GM12892 (cell line): ENCODE results near the gene BRCA1.

Experiments used
- DNase-seq: peaks from one replicate; pipeline ENCODE4 v3.0.0; 2011; ENCODE audit not compliant: insufficient read length
- FAIRE-seq: peaks from 2 replicates; lab custom pipeline; 2011; peaks lifted over from hg19 to GRCh38; lab: Jason Lieb, UNC
- POLR2A ChIP-seq: IDR thresholded peaks from 2 replicates; pipeline ENCODE4 v1.6.1; 2011; ENCODE audit warnings: low read depth, low read length, control low read depth
- POLR2AphosphoS5 ChIP-seq: IDR thresholded peaks from 2 replicates; pipeline ENCODE4 v1.6.1; 2011; ENCODE audit warnings: low read depth, low read length, control low read depth
- TAF1 ChIP-seq: IDR thresholded peaks from 2 replicates; pipeline ENCODE4 v1.6.1; 2011; ENCODE audit warnings: low read depth, mild to moderate bottlenecking, control low read depth, low read length, borderline replicate concordance

BRCA1 gene

DNA sequence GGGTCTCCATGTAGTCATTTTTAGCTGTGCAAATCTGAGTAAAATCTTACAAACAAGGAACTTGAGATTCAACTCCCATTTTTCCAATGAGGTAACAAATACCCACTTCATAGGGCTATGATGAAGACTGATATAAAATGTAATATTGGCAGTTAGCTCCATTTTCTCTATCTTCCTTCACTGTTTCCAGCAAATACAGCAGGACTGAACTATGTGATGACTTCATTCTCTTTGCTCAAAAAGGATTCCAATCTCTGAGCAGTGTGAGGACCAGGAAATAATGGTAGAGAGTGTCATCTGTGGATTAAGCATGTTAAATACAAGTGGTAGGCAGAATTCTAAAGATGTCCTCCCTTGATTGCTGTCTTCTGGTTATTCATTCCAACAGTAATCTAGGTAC lies 81.9 kb downstream of the BRCA1 start:
- TF ChIP-seq POLR2AphosphoS5, result no peak
- no peak for TF ChIP-seq POLR2A
- TF ChIP-seq TAF1, result no peak
- FAIRE-seq, result no peak
- DNase-seq, result no peak

DNA sequence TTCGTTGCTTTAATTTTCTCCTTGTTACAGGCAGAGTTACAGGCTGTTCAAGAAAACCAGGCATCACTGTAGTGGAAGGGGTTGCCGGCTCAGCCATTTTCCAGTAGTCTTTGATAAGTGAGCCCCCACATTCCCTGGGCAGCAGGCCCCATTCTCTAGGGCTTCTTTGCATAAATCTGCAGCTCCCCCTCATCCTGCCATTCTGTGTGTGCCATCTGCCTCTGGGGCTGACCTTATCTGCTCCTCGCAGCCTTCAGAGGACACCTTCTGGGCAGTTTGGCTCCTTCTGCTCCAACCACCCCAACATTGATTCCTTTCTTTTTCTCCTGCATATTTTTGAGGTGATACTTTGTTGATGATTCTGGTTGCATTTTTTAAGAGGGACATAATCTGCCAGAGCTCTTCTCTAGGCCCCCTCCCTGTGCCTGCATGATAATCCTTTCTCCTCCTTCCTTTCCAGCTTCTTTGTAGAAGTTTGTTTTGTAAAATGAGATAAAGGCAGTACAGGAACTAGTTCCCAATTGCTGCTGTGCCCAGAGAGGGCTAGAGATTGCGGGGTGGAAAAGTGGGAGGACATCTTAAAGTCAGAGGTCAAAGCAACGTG lies 83.0 kb downstream of the BRCA1 start:
- TF ChIP-seq POLR2AphosphoS5 (no peak), POLR2A (no peak), TAF1 (no peak)
- DNase-seq (no peak), FAIRE-seq (no peak)

DNA sequence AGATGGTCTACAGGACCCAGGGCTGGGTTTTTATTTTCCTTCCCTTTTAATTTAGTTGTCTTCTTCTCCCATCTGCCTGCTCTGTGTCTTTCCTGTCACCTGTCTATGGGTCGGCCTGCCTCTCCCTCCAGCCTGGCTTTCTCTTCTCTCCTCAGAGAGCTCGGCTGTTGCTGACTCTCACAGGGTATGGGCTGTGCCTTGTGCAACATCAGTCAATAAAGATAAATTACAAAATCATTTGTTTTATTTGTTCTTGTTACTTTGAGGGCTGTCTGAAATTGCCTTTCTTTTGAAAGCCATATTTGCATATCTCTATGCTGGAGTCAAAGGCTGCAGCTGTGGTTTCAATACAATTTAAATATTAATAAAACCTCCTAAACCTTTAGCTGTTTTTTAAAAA lies 84.5 kb downstream of the BRCA1 start:
- TF ChIP-seq TAF1 (no peak), POLR2A (no peak), POLR2AphosphoS5 (no peak)
- no peak for FAIRE-seq
- no peak for DNase-seq

DNA sequence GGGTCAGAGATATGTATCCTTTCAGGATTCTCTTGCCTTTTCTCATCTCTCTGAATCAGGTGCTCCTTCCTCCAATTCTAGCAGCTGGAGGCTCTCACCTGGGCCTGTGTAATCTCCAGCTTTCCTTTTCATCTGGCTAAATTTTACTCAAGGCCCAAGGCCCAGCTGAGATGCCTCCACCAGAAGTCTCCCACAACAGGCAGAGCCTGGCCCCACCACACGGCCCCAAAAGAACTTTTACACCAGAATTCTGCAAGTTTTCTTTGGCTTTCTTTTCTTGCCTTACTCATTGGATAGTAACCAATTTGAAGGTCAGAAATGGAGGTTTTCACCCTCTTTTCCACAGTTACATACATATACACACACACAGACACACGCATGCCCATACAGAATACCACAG lies 85.5 kb downstream of the BRCA1 start:
- no peak for FAIRE-seq
- no peak for TF ChIP-seq POLR2AphosphoS5
- TF ChIP-seq TAF1, result no peak
- no peak for TF ChIP-seq POLR2A

DNA sequence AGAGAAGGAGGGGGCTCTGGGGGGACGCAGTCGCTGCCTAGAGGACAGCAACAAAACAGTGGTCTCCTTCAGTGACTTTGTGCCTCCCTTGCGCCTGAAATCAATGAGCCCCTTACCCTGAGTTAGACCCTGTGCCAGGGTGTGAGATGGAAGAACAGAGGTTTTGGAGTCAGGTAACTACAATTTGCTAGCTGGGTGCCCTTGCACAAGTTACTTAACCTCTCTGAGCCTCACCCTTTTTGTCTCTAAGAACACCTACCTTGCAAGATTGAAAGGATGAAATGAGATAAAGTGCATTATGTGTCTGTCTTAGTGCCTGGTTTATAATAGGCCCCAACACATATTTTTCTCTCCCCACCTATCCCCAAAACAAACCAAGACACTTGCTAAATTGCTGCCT lies 90.3 kb downstream of the BRCA1 start:
- DNase-seq (no peak), FAIRE-seq (no peak)
- no peak for TF ChIP-seq POLR2AphosphoS5
- no peak for TF ChIP-seq TAF1
- TF ChIP-seq POLR2A, result no peak

More for the DNA sequence above, 85.5 kb downstream of the BRCA1 start:
- no peak for DNase-seq

DNA sequence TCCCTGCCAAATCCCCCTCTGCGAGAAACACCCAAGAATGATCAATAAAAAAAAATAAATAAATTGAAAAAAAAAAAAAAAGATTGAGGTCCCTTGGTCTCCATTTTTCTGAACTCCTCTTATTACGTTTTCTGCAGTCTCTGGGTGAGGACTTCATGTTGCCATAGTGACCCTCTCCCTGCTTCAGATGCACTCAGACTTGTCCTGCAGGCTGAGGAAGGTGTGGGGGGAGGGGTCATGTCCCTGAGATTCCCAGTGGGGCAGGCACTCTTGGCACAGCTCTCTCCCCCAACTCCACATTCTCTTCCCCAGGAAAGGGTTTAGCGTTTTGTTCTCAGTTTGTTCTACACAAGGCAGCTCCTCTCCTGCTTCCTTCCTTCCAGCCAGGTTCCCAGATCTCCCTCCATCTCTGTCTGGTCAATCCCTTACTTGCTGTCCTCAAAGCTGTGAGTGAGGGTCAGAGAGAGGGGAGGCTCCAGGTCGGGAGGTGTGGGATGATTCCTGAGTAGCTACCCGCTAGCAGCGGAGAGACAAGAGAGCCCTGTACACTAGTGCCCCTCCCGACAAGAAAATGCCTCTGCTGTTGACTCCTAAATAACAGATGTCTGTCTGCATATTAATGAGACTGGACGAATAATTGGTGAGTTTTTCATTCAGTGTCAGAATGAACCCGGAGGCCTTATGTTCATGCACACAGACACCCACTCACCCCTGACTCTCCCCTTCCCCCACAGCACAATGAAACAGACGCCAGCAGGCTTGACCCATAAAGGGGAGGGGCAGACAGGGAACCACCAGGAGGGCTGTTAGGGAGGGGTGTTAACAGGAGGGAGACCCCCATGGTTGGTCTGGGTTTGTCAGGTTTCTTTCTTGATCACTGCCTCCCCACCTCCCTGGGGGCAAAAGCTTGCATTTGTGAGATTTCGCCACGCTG lies 90.9 kb downstream of the BRCA1 start:
- DNase-seq, result no peak
- no peak for FAIRE-seq
- TF ChIP-seq TAF1 (no peak), POLR2A (no peak), POLR2AphosphoS5 (no peak)

DNA sequence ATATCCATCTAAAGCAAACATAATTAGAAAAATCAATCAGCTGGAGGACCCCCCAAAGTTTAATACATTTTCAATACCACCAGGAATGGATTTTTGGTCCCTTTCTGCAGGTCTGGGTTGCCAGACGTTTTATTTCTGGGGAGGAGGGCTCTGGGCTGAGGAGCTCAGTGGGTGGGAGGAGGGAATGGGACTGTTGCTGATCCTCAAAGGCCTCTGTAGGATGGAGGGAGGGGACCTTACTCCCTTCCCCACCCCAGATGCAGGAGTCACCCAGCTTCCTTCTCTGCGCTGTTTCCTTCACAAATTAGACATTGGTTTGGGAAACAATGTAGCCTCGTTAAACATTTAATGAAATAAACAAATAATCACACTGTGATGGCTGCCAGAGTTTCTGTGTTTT lies 93.5 kb downstream of the BRCA1 start:
- no peak for DNase-seq
- TF ChIP-seq POLR2AphosphoS5 (no peak), POLR2A (no peak), TAF1 (no peak)
- FAIRE-seq, result no peak

DNA sequence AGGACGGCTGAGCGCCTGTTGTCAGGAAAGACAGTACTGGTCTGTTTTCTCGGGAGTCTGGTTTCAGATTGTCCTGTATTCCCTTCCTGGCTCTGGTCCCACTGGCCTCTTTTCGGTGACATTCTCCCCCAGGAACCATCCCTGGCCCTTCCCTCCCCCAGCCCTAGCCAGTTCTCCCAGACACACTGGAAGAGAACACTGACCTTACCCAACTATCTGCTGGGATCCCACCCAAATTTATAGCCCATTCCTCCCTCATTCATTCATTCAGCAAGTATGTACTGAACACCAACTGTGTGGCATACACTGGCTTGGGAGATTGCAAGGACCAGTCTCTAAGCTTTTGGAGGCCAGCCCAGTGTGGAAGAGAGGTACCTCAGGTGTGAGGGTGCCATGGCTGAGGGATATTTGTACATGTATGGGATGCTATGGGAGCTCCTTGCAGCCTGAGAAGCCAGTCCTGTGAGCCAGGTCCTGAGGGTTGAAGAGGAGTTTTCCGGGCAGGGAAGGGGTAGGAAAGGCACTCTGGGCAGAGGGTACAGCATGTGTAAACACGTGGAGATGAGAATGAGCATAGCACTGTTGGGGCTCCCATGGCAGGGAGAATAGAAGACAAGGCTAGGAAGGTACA lies 94.9 kb downstream of the BRCA1 start:
- DNase-seq (no peak), FAIRE-seq (no peak)
- TF ChIP-seq POLR2AphosphoS5, result no peak
- TF ChIP-seq TAF1, result no peak
- no peak for TF ChIP-seq POLR2A

DNA sequence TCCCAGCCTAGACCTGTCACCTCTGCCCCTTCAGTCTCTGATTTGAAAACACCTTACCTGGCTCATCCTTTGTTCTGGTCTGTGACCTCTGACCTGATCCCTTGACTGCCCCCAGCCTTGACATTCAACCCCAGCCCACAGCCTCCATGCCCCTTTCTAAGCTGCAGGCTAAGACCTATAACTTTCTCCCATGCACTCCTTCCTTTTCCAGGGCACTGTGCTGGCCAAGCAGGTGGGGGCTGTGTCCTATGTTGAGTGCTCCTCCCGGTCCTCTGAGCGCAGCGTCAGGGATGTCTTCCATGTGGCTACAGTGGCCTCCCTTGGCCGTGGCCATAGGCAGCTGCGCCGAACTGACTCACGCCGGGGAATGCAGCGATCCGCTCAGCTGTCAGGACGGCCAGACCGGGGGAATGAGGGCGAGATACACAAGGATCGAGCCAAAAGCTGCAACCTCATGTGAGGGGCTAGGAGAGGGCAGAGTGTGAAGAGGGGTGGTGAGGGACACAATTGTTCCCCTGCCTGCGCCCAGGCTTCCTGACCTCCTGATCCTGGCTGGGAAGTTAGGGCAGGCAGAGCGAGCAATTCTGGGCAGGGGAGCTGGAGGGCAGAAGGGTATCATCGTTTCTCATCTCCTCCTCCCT lies 96.8 kb downstream of the BRCA1 start:
- no peak for TF ChIP-seq POLR2A
- TF ChIP-seq POLR2AphosphoS5, result no peak
- no peak for TF ChIP-seq TAF1
- no peak for FAIRE-seq

DNA sequence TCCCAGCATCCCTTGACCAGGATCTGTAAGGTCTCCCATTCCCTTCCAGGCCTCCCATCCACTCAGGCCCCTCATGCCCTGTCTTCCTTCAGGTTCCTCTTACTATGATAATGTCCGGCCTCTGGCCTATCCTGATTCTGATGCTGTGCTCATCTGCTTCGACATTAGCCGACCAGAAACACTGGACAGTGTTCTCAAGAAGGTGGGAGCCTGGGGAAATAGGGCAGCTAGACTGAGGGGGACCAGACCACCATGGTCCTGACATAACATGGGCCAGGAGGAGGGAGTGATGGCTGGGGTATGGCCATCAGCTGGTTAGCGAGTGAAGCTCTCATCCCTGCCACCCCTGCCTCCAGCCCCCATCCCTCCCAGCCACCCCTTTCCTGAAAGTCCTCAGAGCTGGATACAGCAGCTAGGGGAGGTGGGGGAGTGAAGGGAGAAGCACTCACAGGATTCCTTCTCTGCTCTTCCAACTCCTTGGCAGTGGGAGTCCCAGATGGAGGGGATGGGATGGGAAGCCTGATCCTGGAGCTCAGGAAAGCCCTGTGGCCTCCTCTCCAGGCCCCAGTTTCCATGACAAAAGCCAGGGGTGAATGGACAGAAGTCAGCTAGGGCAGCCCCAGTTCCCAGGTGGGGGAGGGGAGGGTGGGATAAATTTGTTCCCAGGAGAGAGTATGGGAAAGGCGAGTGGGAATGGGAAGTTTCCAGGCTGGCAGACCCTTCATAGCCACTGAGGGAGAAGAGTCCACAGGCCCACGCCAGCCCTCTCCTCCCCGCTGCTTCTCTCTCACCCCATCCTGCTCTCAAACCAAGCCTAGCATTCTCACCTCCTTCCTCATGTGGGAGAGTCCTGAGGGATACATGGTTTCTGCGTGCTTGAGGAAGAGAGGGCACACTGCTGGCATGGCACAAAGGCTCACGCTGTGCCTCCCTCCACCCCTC lies 97.8 kb downstream of the BRCA1 start:
- no peak for FAIRE-seq

More for the DNA sequence above, 96.8 kb downstream of the BRCA1 start:
- DNase-seq, result no peak

More for the DNA sequence above, 97.8 kb downstream of the BRCA1 start:
- no peak for DNase-seq
- TF ChIP-seq POLR2A (no peak), POLR2AphosphoS5 (no peak), TAF1 (no peak)
